Measurements from ENCODE around the gene PGLYRP3.
A peak's percentile ranks its signal among the peaks of the same experiment; 100 is the strongest.

Gene PGLYRP3

GRCh38 chr1:153312570-153313186 is at the start of gene PGLYRP3:
TSS of gene PGLYRP3 (minus strand) at chr1:153312952. CDS start at chr1:153310665, 2,287 bp downstream.
- DNase-seq (ENCODE audit: low read depth) = no peak

DNA sequence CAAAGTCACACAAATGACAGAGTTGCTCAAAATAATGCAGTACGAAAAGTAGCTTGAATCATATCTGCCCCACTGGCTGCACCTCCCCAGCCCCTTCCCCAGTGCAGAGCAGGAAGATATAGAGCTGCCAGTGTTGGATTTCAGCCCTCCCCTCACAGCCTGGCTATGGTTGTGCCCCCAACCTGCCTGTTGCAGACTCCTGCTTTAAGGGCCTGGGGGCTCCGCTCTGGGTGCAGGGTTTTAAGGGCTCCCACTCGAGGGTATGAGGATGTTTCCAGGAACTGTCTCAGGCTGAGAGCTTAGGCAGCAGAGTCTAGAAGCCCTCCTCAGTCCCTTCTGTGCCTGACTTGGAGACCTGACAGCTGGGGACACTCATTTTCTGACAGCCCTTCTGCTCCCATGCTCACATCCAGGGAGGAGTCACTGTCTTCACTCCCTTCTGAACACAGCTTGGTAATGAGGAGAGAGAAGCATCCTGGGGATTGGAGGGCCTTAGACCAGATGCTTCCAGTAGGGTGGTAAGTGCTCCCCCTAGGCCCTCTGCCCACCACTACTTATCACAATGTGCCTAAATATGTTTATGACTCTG is 49.5 kb upstream of the PGLYRP3 start:
- no peak for DNase-seq (ENCODE audit: low read depth)

GRCh38 chr1:153361480-153362109 is 48.8 kb upstream of the PGLYRP3 start:
- no peak for DNase-seq (ENCODE audit: low read depth)

DNA sequence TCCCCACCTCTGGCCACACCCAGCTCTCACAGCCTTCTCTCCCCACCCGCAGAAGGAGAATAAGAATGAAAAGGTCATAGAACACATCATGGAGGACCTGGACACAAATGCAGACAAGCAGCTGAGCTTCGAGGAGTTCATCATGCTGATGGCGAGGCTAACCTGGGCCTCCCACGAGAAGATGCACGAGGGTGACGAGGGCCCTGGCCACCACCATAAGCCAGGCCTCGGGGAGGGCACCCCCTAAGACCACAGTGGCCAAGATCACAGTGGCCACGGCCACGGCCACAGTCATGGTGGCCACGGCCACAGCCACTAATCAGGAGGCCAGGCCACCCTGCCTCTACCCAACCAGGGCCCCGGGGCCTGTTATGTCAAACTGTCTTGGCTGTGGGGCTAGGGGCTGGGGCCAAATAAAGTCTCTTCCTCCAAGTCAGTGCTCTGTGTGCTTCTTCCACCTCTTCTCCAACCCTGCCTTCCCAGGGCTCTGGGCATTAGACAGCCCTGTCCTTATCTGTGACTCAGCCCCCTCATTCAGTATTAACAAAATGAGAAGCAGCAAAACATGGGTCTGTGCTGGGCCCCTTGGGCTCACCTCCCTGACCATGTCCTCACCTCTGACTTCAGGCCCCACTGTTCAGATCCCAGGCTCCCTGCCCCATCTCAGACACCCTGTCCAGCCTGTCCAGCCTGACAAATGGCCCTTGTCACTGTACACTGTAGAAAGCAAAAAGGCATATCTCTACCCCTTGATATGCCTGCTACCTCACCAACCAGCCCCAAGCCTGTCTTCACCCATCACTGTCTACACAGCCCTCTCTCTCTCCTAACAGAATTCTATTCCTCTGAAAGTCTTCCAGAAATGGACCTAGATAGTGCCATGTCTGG is 48.1 kb upstream of the PGLYRP3 start:
- no peak for DNase-seq (ENCODE audit: low read depth)

- DNase-seq (ENCODE audit: low read depth) = no peak
Observed at GRCh38 chr1:153360190-153360589, 47.4 kb upstream of the PGLYRP3 start.

DNA sequence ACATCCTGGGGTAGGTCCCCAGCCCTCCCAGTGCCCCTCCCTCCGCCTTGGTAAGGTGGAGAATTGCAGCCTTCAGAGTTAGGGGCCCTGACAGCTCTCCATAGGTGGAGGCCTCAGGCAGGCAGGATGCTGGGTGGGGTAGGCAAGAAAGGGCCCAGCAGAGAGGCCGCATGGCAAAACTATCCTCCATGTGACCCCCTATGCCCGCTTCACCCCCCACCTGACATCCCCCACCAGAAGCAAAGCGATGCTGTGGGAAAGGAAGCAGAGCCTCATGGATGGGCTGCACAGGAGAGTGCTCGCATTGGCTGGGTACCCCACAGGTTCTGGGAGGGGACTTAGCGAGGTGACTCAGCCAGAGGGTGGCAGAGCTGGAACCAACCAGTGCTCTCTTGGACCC is 46.5 kb upstream of the PGLYRP3 start:
- no peak for DNase-seq (ENCODE audit: low read depth)

DNA sequence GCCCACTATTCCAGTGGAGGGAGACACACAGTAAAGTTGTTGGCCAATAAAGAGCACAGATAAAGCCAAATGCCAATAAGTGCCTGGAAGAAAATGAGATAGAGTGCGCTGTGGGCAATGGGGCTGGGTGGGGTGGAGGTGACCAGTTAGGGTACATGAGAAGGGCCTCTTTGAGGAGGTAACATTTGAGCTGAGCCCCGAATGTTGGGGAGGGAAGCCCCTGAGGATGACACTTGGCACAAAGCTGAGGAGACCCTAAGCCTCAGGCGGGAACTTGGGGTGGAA is 45.9 kb upstream of the PGLYRP3 start:
- DNase-seq (ENCODE audit: low read depth) = no peak

- no peak for DNase-seq (ENCODE audit: low read depth)
Observed at GRCh38 chr1:153357853-153358690, 45.3 kb upstream of the PGLYRP3 start, which contains the start of gene S100A9. TSS of gene S100A9 (plus strand) at chr1:153357854. CDS start at chr1:153358284, 430 bp downstream.

- no peak for DNase-seq (ENCODE audit: low read depth)
Observed at GRCh38 chr1:153357076-153357852, 44.5 kb upstream of the PGLYRP3 start.

DNA sequence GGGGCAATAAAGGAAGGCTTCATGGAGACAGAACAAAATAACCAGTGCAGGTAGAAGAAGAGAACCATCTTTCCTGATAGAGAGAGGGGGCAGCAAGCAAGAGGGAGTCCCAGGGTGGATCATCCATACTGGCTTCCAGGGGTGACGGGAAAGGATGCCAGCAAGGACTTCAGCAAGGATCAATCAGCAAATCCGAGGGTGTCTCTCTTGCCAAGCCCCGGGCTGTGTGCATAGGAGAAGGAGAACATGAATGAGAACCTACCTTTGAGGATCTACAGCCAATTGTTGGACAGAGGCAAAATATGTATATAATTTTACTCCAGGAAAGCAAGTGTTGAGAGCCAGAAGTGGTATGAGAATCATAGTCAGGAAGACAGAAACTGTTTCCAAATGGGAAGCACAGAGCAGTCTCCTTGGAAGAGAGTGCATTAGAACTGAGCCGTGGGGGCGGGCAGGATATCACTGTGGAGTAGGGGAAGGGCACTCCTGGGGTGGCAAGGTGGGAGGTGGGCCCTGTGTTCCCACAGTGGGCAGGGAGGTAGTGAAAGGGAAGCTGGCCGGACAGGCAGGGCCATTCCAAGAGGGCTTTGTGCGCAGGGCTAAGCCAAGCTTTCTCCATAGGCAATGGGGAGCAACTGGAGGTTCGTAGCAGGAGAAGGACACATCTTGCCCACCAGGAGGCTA is 43.8 kb upstream of the PGLYRP3 start:
- no peak for DNase-seq (ENCODE audit: low read depth)

- DNase-seq (ENCODE audit: low read depth) = peak; percentile 20
Observed at GRCh38 chr1:153355445-153356071, 42.8 kb upstream of the PGLYRP3 start.

GRCh38 chr1:153354515-153355193 is 41.9 kb upstream of the PGLYRP3 start:
- DNase-seq (ENCODE audit: low read depth) = no peak

GRCh38 chr1:153353226-153353947 is 40.6 kb upstream of the PGLYRP3 start:
- no peak for DNase-seq (ENCODE audit: low read depth)

GRCh38 chr1:153352523-153352922 is 39.8 kb upstream of the PGLYRP3 start:
- DNase-seq (ENCODE audit: low read depth) = peak; percentile 49

- DNase-seq (ENCODE audit: low read depth) = no peak
Observed at GRCh38 chr1:153350321-153350957, 37.7 kb upstream of the PGLYRP3 start.

DNA sequence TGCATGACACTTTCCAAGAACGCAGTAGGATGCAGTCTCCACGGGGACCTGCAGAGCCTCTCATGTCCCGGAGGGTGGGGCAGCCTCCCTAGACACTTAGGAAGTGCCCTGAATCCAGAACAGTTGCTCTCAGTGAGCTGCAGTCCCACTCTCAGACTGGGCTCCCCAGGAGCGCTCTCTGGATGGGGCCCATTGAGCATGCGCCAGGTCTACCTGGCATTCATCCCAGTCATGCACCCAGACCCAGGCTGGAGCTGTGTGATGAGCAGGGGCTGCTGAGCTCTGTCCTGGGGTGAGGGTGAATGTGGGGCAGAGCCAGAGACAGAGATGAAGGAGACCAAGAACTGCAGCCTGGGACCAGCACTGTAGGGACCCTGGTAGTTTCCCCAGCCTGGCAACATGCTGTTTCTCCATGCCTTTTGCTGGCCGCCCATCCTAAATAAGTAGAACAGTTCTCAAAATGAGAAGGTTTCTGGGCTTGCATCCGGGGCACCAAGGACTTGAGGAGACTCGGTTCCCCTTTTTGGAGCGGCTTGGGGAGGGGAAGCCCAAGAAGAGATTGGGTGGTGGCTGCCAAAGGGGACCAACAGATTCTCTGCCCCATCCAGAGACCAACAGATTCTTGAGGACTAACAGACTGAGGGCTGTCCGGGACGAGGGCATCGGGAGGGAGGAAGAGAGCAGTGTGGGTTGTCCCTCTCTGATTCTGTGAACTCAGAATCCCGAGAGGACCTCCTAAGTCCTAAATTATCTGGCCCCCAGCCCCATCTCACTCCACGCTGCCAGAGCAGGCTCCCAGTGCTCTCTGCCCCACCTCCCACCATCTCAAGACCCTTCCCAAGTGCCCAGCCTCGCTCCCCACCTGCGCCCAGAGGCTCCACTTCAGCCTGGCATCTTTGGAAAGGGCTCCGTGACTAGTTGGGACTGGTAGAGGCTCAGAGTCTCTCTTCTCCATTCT is 36.9 kb upstream of the PGLYRP3 start:
- no peak for DNase-seq (ENCODE audit: low read depth)
